Endothelial cell of umbilical vein (primary cell): Measurements from ENCODE around the gene NR6A1. TPM values are rescaled to one million over a fixed set of nuclear protein-coding genes. Genes with fewer than 3 reads are reported as not detected.

ENCODE experiments used
- BruUV-seq: library from RNA; stranded (reverse); fragments of 400-500 nt; replicated peaks from 2 replicates; lab custom pipeline; 2021; lab: Mats Ljungman, UMichigan
- CTCF ChIA-PET: fragments of 300-600, 350-600 bp; sonication (Branson Sonifier 250); formaldehyde crosslinking; loops from one replicate; lab custom pipeline; 2021; ENCODE audit warnings: antibody characterized with exemption, inconsistent platforms; lab: Charles Lee
- POLR2A ChIA-PET: fragments of 300-600, 350-600 bp; sonication (Branson Sonifier 250); formaldehyde crosslinking; loops from one replicate; lab custom pipeline; 2021; ENCODE audit warnings: antibody characterized with exemption, inconsistent platforms; lab: Charles Lee
- DNase-seq: peaks from one replicate; pipeline ENCODE4 v3.0.0-alpha.2; 2011; ENCODE audit warnings: low read depth, low spot score
- FAIRE-seq: peaks from 2 replicates; lab custom pipeline; 2011; peaks lifted over from hg19 to GRCh38; lab: Jason Lieb, UNC
- H2AFZ ChIP-seq: 2 replicates; pipeline ENCODE4 v1.6.0; 2012; ENCODE audit warnings: low read depth, low read length, control low read depth, inconsistent platforms
- H3K27ac ChIP-seq: 2 replicates; pipeline ENCODE4 v1.5.1; 2011; ENCODE audit warnings: low read depth, mild to moderate bottlenecking, control low read depth, low read length, moderate library complexity; ENCODE audit not compliant: insufficient read depth
- H3K27me3 ChIP-seq, 2 experiments: 2 replicates each; pipeline versions ENCODE4 v1.6.0 to v1.6.1; 2011; ENCODE audit warnings: low read length in 2 of 2, mixed read lengths in 1 of 2; ENCODE audit not compliant: control insufficient read depth in 2 of 2, insufficient read depth in 2 of 2
- H3K36me3 ChIP-seq, 2 experiments: 2 replicates in 1 of 2; 3 replicates in 1 of 2; pipeline ENCODE4 v1.5.1; 2011; ENCODE audit warnings: low read length in 2 of 2, mild to moderate bottlenecking in 1 of 2, moderate library complexity in 1 of 2; ENCODE audit not compliant: control insufficient read depth in 2 of 2, insufficient read depth in 2 of 2; ENCODE audit errors: extremely low read depth in 1 of 2
- H3K4me1 ChIP-seq: 3 replicates; pipeline ENCODE4 v1.5.1; 2011; ENCODE audit warnings: mild to moderate bottlenecking, low read length; ENCODE audit not compliant: control insufficient read depth, insufficient read depth; ENCODE audit errors: extremely low read depth
- H3K4me2 ChIP-seq: 2 replicates; pipeline ENCODE4 v1.6.1; 2011; ENCODE audit warnings: low read length, control low read depth, mixed read lengths; ENCODE audit not compliant: insufficient read depth
- H3K4me3 ChIP-seq, 3 experiments: fragments of 200-600 bp in 1 of 3; sonication (generic), shearing (Covaris generic) in 1 of 3; replicated peaks in 1 of 3; 2 replicates each; pipeline ENCODE4 v1.5.1; 2011 to 2016; ENCODE audit warnings: control low read depth in 3 of 3, low read length in 3 of 3, mild to moderate bottlenecking in 2 of 3, inconsistent platforms in 1 of 3, low read depth in 1 of 3, moderate library complexity in 1 of 3; ENCODE audit not compliant: insufficient read depth in 1 of 3
- H3K79me2 ChIP-seq: 2 replicates; pipeline ENCODE4 v1.6.0; 2012; ENCODE audit warnings: low read length, inconsistent platforms; ENCODE audit not compliant: control insufficient read depth, insufficient read depth
- H3K9ac ChIP-seq: replicated peaks from 2 replicates; pipeline ENCODE3; 2011; ENCODE audit warnings: low read length, control low read depth; ENCODE audit not compliant: insufficient read depth; ENCODE audit errors: extremely low read depth
- H3K9me1 ChIP-seq: replicated peaks from 3 replicates; pipeline ENCODE4 v1.6.0; 2011; ENCODE audit warnings: mild to moderate bottlenecking, low read length; ENCODE audit not compliant: control insufficient read depth, insufficient read depth; ENCODE audit errors: extremely low read depth
- H3K9me3 ChIP-seq: replicated peaks from 2 replicates; pipeline ENCODE4 v1.5.1; 2012; ENCODE audit warnings: low read length, inconsistent platforms; ENCODE audit not compliant: control insufficient read depth, insufficient read depth
- H4K20me1 ChIP-seq: replicated peaks from 2 replicates; pipeline ENCODE3; 2011; ENCODE audit warnings: mild to moderate bottlenecking, low read length; ENCODE audit not compliant: control insufficient read depth, insufficient read depth; ENCODE audit errors: extremely low read depth
- CTCF ChIP-seq, 2 donors: IDR thresholded peaks; 1 replicate in 1 of 2; 2 replicates in 1 of 2; pipeline ENCODE4 v1.5.1; 2011; ENCODE audit warnings: low read length in 2 of 2, mild to moderate bottlenecking in 2 of 2, moderate library complexity in 2 of 2, control low read depth in 1 of 2, inconsistent platforms in 1 of 2, low read depth in 1 of 2; ENCODE audit not compliant: insufficient read depth in 1 of 2; ENCODE audit errors: extremely low read depth in 1 of 2
- EZH2 ChIP-seq: IDR thresholded peaks from 2 replicates; pipeline ENCODE4 v1.6.1; 2012; ENCODE audit warnings: borderline replicate concordance, low read depth, mild to moderate bottlenecking, moderate library complexity, low read length, inconsistent platforms; ENCODE audit not compliant: severe bottlenecking
- FOS ChIP-seq: IDR thresholded peaks from 2 replicates; pipeline ENCODE4 v1.6.1; 2011; ENCODE audit warnings: mild to moderate bottlenecking, low read length, moderate library complexity, borderline replicate concordance; ENCODE audit not compliant: insufficient read depth
- GATA2 ChIP-seq: IDR thresholded peaks from 2 replicates; pipeline ENCODE4 v1.7.0; 2011; ENCODE audit warnings: low read depth, mild to moderate bottlenecking, moderate library complexity, mixed read lengths, low read length; ENCODE audit not compliant: insufficient read length, insufficient read depth
- JUN ChIP-seq: IDR thresholded peaks from 2 replicates; pipeline ENCODE4 v1.6.1; 2011; ENCODE audit warnings: borderline replicate concordance, low read depth; ENCODE audit not compliant: insufficient read length, insufficient read depth
- MAX ChIP-seq: IDR thresholded peaks from 2 replicates; pipeline ENCODE4 v1.6.1; 2011; ENCODE audit not compliant: insufficient read depth, insufficient read length
- MYC ChIP-seq: IDR thresholded peaks from one replicate; pipeline ENCODE4 v1.6.1; 2011; ENCODE audit warnings: mild to moderate bottlenecking, low read depth, low read length
- POLR2A ChIP-seq: IDR thresholded peaks from 2 replicates; pipeline ENCODE4 v1.6.1; 2012; ENCODE audit warnings: low read depth, mild to moderate bottlenecking, control low read depth, low read length
- POLR2AphosphoS5 ChIP-seq: IDR thresholded peaks from 2 replicates; pipeline ENCODE4 v1.6.1; 2012; ENCODE audit warnings: low read depth, mild to moderate bottlenecking, control low read depth, low read length, moderate library complexity; ENCODE audit not compliant: insufficient read depth
- dilution Hi-C: fragments of 300-500 bp; cut with MboI; formaldehyde crosslinking; loops from one replicate; pipeline ENCODE4 v1.15.0; 2019; ENCODE audit warnings: low sequenced_read_pairs; ENCODE audit not compliant: extremely low pct_ligation_motif_present
- intact Hi-C: fragments of 100-400 bp; cut with micrococcal nuclease; formaldehyde crosslinking; loops from one replicate; pipeline ENCODE4 v1.10.0; 2022
- polyA plus RNA-seq, 4 experiments: library from polyadenylated mRNA; depleted of rRNA in 3 of 4; stranded (reverse) in 3 of 4; unstranded in 1 of 4; fragments of >200 nt; gene quantifications; 2 replicates each; pipeline versions ENCODE4 v1.2.1 to v1.2.3, GENCODE V29; 2011 to 2012; ENCODE audit warnings: missing spikeins in 1 of 4
- total RNA-seq: library from RNA; stranded (reverse); gene quantifications from 2 replicates; pipeline ENCODE4 v1.2.3, GENCODE V29; 2021

NR6A1 gene
- total and polyA plus RNA-seq, 2 donors (not counting 3 experiments of a cell fraction or from before 2014, with no cell fraction given), result 0.17 to 1.2 TPM

DNA sequence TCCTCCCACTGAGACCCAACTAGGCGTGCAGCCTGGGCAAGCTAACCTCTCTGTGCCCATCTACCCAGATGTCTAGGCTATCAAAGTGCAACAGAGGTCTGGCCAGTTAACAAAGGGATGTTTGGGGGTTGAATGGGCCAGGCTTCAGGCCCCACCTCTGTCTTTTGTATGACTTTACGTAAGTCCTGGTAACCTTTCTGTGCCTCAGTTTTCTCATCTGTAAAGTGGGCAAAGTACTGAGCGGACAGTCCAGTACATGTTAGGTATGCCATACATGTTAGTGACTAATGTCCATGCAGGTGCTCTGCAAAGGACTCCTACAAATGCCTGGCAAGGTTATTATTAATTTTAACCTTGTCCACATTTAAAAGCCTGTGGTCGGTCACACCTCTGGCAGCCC is 277.9 kb downstream of the NR6A1 start:
- intact Hi-C loops, result no loop called here
- H3K4me3 ChIP-seq, result no peak overlapping the region
- H3K36me3 ChIP-seq, result no peaks in the 10 kb centered on the region
- no TSS peak for BruUV-seq
- ChIA-PET POLR2A (no interaction called here), CTCF (no interaction called here)
- no peaks in the 10 kb centered on the region for H3K4me1 ChIP-seq
- FAIRE-seq (no peak), DNase-seq (no peak)
- dilution Hi-C loops, result no loop called here
- no peak overlapping the region for H3K4me2 ChIP-seq
- TF ChIP-seq POLR2A, result no peak
- no peak for TF ChIP-seq EZH2
- no peak for TF ChIP-seq JUN
- no peak for TF ChIP-seq MYC
- H3K9me1 ChIP-seq, result no peaks in the 10 kb centered on the region
- H3K27ac ChIP-seq, result no peak overlapping the region
- no peaks in the 10 kb centered on the region for H3K9me3 ChIP-seq
- H2AFZ ChIP-seq, result no peak overlapping the region
- no peaks in the 10 kb centered on the region for H3K79me2 ChIP-seq
- H4K20me1 ChIP-seq, result no peaks in the 10 kb centered on the region
- peaks cover 2 to 6% of the 10 kb centered on the region in 2 experiments for H3K27me3 ChIP-seq
- no peak overlapping the region for H3K9ac ChIP-seq

- no peak overlapping the region for H3K4me3 ChIP-seq
- no peaks in the 10 kb centered on the region for H3K9me1 ChIP-seq
- no peaks in the 10 kb centered on the region for H3K36me3 ChIP-seq
- H3K4me1 ChIP-seq, result no peaks in the 10 kb centered on the region
- no peak for DNase-seq
- intact Hi-C loops, result no loop called here
- H2AFZ ChIP-seq, result no peak overlapping the region
- POLR2A ChIA-PET, result interaction anchor here (0.5 kb wide), 1 partner anchor 126 kb away, joined by 3 read pairs; no protein-coding TSS in a partner anchor
- no peak overlapping the region for H3K4me2 ChIP-seq
- H3K9me3 ChIP-seq, result no peaks in the 10 kb centered on the region
- no peaks in the 10 kb centered on the region for H3K79me2 ChIP-seq
- no TSS peak for BruUV-seq
- peaks cover 5 to 9% of the 10 kb centered on the region in 2 experiments for H3K27me3 ChIP-seq
- H4K20me1 ChIP-seq, result no peaks in the 10 kb centered on the region
- dilution Hi-C loops, result no loop called here
- H3K27ac ChIP-seq, result no peak overlapping the region
- CTCF ChIA-PET, result interaction anchor here (0.6 to 0.7 kb wide), 2 partner anchors 705 to 973 kb away, joined by 3 read pairs; no protein-coding TSS in a partner anchor
- H3K9ac ChIP-seq, result no peak overlapping the region
- TF ChIP-seq POLR2A (no peak), JUN (no peak), MYC (no peak), FOS (no peak), POLR2AphosphoS5 (no peak), MAX (no peak), EZH2 (no peak), CTCF (IDR thresholded peaks at IDR 0.05; ENCODE audit: extremely low read depth in 1 of 2, insufficient read depth in 1 of 2, low read depth in 1 of 2, low read length in 2 of 2) (no peak), GATA2 (no peak)
- FAIRE-seq, result no peak
These were observed 278.3 kb downstream of the NR6A1 start for GRCh38 chr9:124492818-124493217.
